ENCODE measurements around the gene LAMB2.
A peak's percentile ranks its signal among the peaks of the same experiment; 100 is the strongest.

The LAMB2 gene

DNA sequence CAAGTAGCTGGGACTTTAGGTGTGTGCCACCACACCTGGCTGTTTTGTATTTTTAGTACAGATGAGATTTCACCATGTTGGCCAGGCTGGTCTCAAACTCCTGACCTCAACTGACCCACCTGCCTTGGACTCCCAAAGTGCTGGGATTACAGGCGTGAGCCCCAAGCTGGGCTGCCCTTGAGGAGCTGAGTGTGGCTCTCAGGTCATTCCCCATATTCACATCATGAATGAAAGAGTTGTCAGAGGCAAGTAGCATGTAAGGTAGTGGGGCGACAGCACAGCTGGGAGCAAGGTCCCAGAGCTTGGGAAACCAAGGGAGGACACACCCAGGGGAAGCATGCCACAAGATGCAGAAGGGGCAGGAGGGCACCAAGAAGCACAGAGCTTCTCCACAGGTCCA lies 28.3 kb upstream of the LAMB2 start:
- DNase-seq: no peak

DNA sequence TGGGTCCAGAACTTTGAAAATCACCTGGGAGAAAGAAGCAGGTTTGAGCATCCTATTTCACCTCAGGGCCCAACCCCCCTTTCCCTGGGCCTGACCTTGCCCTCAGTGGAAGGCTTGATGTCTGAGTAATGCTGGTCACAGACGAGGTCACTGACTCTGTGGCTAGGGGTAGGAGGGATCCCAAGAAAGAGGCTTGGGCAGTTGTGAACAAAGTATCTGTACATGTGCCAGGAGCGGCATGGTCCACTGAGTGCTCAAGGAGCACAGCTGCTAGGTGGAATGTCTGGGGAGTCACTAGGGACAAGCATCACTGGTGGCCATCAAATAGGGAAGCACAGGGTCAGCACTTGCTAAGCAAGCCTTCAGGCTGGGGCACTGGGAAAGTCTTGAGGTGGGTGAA lies 25.9 kb upstream of the LAMB2 start:
- DNase-seq: no peak

- DNase-seq: no peak
These were observed 25.4 kb upstream of the LAMB2 start for GRCh38 chr3:49158103-49158709.

- no peak for DNase-seq
These were observed 24.4 kb upstream of the LAMB2 start for GRCh38 chr3:49157289-49157688.

- no peak for DNase-seq
These were observed 20.6 kb upstream of the LAMB2 start for GRCh38 chr3:49153349-49153912.

- no peak for DNase-seq
These were observed 18.8 kb upstream of the LAMB2 start for GRCh38 chr3:49151610-49152009.

- no peak for DNase-seq
These were observed 15.3 kb upstream of the LAMB2 start for GRCh38 chr3:49148159-49148558.

GRCh38 chr3:49140080-49140479 lies 7.2 kb upstream of the LAMB2 start:
- DNase-seq: no peak

DNA sequence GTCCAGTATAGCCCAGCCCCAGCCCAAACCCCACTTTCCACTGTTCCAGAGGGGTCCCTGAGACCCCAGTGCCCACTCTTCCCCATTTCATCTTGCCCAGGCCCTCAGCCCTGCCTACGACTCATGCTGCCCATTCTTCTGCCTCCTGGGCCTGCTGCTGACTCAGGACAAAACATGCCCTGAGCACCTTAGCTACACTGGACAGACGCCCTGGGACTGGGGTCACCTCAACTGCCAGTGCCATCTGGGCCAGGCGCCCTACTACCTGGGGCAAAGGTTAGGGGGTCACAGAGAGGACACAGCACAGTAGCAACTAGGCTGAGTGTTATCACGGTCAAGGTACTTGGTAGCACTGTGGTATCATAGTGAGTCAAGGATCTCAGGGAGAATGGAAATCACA lies 2.6 kb upstream of the LAMB2 start:
- no peak for DNase-seq

DNA sequence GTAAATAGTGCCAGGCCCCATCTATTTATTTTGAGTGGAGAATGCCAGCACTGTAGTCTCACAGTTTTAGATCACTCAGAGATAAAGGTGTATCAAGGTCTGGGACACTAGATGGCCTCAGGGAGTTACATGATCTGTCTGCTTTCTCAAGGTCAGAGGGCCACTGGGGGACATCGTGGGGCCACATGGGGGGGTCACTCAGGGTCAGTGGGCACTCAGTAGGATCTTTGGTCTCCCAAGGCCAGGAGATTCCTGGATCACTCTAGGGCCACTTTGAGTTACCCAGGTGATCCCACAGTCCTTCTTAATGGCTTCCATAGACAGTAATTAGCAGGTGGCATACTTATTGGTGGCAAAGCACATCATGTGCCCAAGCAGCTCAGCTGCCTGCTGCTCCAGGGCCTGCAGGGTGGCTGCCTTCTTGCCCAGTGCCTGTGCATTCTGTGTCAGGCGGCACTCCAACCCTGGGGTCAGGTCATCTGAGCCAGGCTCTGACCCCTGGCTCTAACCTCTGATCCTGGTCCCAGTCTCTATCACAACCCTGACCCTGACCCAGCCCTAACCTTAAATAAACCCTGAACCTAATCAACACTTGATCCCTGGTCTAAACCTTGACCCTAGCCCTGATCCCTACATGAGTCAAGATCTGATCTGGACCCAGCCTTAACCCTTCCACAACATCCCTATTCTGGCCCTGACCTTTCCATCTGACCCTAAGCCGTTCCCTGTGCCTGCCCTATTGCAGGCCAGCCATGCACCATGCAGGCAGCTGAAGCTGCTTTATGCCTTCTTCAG lies 1.8 kb upstream of the LAMB2 start:
- no peak for DNase-seq

DNA sequence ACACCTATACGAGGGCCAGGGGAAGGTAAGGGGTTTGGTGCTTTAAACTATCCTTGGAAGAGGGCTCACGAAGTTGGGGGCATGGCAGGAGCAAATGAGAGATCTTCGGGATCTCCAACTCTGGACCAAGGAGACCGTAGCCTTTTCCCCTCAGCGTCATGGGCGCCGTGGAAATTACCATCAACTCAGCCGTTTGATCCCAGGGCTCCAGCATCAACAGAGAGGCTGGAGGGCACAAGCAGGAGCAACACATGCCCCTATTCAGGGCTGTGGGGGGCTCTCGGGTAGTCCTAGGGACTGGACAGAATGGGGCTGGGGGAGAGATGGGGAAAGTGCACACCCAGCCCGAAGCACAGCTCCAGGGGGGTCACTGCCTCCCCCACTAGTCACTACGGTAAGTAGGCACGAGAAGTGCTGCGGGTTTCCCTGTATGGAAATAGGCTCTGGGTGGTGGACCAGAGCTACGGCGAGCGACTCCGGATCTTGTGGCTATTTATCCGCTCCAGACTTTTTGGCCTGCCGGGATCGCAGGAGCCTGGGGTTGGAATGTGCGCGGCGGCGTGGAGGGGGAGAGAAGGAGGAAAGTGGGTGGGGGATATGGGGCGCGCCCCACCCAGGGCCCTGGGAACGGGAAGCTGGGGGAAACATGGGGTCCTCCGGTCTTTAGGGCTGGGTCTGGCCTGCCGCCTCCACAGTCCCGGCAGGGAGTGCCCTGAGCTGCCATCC lies 539 bp upstream of the LAMB2 start:
- peak; percentile 10 for DNase-seq

GRCh38 chr3:49132073-49132436 lies 795 bp downstream of the LAMB2 start:
- no peak for DNase-seq

DNA sequence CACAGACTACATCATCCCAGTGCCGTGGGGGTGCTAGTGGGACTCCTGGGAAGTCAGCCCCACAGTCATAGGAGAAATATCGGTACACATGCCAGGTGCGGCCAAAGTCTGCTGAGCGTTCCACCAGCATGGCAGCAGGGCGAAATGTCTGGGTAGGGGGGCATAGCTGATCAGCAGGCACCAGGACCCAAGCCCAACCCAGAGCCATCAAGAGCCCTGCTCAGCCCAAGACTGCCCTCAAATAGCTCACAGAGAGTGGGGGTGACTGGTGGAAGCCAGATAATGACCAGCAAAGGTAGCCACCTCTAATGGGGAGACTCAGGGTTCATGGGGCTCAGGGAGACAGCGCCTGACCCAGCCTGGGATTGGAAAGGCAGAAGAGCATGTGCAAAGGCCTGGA lies 1.3 kb downstream of the LAMB2 start:
- DNase-seq: no peak

- DNase-seq: no peak
These were observed 1.8 kb downstream of the LAMB2 start for GRCh38 chr3:49131040-49131439.

DNA sequence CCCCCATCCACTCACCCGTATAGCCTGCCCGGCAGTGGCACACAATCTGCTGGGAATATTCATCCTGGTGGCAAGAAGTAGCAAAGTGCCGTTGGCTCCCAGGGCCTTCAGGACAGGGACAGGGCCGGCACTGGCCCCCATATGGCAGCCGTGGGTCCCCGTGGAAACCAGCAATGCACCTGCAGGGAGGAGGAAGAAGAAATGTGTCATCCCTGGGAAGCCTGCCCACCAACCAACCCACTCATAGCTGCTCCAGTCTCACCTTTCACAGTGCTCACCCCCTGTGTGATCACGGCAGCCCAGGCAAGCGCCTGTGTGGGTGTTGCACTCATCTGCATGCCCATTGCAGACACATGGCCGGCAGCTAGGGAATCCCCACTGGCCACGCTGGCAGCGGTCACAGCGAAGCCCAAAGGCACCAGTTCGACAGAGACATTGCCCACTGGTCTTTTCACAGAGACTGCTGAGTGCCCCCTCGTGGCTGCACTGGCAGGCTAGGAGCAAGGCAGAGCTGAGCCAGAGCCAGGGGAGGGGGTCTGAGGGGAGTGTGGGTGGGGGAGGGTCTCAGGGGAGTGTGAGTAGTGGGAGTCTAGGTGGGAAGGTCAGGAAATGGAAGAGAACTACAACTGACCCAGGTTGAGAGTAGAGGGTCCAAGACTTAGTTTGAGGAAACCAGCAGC lies 7.7 kb downstream of the LAMB2 start:
- DNase-seq: no peak

DNA sequence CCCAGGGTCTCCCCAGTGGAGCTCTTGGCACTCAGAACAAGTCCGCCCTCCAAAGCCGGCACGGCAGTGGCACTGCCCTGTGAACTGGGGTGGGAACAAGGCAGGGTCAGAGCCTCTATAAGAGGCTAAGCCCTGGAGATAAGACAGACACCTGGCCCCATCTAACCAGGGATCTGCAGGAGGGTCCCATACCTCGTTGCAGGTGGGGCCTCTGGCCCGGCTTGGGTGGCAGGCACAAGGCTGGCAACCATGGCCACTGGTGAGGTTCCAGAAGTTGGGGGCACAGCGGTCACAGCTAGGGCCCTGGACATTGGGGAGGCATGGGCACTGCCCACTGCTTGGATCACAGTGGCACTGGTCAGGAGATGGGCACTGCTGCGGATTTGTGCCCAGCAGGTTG lies 8.6 kb downstream of the LAMB2 start:
- DNase-seq: no peak

DNA sequence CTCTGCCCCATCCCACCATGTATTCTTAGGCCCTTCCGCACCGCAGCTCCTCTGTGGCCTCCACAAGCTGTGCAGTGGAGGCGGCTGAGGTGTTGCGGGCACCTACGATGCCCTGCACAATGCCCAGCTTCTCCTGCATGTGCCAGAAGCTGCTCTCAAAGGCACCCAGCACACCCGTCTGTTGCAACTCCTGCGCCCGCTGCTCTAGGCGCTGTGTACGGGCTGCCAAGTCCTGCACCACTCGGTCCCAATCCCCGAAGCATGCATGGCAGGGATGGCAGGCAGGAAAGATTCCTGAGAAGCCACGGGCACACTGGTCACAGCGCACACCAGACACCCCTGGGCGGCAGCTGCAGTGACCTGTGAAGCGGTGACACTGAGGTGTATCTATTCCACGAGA lies 9.2 kb downstream of the LAMB2 start:
- DNase-seq: no peak

DNA sequence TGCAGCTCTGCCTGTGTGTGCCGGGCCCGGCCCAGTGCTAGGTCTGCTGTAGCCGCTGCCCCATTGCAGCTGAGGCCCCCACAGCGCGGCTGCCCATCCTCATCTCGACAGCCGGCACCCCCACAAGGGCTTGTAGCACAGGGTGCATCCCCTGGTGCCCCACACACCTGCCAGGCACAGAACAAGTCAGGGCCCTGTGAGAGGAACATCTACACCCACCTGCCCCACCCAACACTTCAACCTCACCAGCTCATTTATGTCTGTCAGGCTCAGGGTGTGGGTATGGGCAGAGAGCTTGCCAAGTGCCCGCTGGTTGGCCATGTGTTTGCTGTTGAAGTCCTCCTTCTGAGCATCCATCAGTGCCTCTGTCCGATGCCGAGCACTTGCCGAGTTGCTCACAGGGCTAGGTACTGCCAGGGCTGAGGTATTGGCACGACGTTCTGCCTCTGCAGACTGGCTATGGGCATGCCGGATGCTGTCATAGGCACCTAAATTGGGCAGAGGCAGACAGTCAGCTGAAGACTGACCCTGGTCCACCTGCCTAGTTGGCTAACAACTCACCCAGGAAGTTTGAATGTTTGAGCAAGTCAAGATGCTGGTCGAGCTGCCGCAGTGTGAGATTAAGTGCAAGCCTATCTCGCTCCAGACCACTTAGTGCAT lies 9.8 kb downstream of the LAMB2 start:
- no peak for DNase-seq

DNA sequence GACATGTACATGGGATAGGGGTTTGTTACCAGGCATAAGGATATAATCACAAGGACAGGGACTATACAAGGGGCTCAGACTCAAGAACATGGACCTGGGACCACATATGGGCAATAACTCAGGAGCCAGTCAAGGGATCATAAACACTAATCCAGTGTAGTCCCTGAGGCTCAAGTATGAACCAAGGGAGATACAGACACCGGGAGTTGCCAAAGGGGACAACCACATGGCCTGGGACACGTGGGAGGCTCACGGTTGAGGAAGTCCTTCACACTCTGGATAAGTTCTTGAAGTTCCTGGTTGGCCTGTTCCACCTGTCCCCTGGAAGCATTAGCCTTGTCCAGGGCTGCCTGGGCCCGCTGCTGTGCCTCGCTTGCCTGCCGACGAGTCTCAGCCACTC lies 10.4 kb downstream of the LAMB2 start:
- DNase-seq: no peak

DNA sequence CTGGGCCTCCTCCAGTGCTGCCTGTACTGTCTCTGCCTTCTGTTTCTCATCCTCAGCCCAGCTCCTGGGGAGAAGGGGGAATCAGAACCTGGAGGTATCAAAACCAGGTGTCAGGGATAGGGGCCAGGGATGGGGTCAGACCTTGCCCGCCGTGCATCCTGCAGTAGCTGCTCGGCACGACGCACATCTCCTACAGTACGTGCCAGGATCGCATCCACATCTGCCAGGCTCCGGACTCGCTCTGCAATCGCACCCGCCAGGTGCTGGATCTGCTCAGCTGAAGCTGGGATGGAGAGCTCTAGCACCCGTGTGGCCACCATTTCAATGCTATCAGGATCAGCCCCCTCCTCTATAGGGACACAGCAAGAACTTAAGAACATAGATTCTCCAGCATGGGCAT lies 10.8 kb downstream of the LAMB2 start:
- no peak for DNase-seq

GRCh38 chr3:49121132-49121736 lies 11.6 kb downstream of the LAMB2 start:
- DNase-seq: no peak

DNA sequence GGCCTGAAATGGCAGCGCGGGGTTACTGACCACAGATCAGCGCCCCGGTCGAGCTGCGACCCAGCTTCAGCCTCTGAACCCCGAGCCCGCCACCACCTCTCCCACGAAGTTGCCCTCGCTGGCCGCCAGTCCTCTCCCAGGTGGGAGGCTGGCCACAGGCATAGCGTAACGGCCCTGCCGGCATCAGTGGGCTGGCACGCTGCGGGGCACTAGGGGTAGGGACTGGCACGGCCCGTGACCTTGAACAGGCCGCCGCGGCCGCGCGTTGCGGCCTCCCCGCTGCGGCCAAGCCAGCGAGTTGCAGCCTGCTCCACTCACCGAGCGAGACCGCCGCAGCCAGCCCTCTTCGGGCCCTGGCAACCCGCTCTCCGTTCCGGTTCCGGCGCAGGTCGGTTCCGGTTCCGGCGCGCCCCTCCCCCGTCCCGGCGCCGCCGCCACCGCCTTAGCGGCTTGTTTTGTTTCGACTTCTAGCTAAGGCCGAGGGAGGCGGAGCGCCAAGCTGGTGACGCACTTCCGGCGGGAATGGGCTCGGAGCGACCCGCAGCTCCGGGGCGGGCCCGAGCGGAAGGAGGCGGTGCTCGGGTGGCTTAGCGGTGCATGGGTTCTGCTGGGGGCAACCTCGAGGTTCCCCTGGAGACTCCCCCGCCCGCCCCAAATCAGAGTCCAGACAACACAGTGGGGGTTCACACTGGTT lies 12.3 kb downstream of the LAMB2 start, which contains the start of gene USP19:
TSS of gene USP19 (minus strand) at position 386 of the 694 bp plus-strand sequence. CDS start 1,678 bp downstream, outside the sequence.
- peak; percentile 64 for DNase-seq
